ENCODE results near the gene LGALS9.
"Not testable (repeated sequence)": the region's sequence is repeated elsewhere in the genome, so short reads cannot be mapped to it uniquely, and the experiment has no call there.

LGALS9 gene

GRCh38 chr17:27657620-27658019 is 26.6 kb downstream of the LGALS9 start:
- TF ChIP-seq CTCF (IDR thresholded peaks at IDR 0.05; ENCODE audit: extremely low read depth, missing control alignments): no peak
- no peak for DNase-seq (ENCODE audit: low spot score)

DNA sequence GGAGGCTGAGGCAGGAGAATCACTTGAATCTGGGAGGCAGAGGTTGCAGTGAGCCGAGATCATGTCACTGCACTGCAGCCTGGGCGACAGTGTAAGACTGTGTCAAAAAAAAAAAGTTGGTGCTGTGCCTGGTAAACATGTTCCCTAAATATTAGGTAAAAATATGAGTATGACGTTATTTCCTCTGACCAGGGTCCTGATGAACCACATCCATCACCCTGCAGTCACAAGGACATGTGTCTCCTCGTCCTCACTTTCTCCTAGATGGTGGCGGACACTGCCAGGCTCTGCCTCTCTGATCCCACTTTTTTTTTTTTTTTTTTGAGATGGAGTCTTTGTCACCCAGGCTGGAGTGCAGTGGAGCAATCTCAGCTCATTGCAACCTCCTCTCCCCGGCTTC is 28.7 kb downstream of the LGALS9 start:
- TF ChIP-seq CTCF (IDR thresholded peaks at IDR 0.05; ENCODE audit: extremely low read depth, missing control alignments): no peak
- no peak for DNase-seq (ENCODE audit: low spot score)

DNA sequence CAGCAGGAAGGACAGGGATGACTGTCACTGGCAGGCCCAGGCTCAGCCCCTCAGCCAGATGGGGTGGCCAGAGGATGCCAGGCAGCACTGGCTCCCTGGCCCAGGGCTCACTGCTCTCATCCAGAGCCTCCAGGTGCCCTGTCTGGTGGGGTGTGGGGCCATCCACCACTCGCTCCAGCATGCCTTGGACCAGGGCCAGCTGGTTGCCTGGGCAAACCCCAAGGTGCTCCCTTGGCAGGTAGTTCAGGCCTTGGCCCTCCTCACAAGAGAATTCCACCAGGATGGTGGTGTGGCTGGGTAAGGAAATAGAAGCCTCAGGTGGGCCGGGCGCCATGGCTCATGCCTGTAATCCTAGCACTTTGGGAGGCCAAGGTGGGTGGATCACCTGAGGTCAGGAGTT is 29.4 kb downstream of the LGALS9 start:
- DNase-seq (ENCODE audit: low spot score): no peak
- no peak for TF ChIP-seq CTCF (IDR thresholded peaks at IDR 0.05; ENCODE audit: extremely low read depth, missing control alignments)

DNA sequence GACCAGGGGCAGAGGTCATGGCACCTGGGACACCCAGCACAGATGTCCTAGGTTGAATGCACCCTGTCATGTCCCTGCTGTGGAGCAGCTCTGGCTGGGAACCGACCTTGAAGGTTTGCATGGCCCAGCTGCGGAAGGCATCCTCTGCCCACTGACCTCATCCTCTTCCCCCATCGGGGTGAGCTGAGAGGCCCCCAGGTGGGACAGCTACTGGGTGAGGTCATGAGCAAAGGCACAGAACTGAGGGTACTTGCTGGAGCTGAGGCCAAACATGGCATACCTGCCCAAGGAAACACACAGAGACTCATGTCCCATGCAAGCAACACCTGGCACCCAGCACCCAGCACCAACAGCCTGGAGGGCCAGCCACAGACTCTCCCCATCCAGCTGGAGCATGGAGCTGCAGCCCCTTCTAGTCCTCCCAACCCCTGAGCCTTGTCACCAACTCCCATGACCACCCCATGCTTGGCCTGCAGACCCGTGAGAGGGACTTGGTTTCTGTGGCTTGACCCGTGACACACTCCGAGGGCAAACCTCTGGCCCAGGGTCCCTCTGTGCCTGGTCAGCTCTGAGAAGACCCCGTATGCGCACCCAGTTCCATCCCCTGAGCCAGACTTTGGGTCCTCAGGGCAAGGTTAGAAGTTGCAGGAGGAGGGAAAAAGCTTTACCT is 33.1 kb downstream of the LGALS9 start:
- no peak for DNase-seq (ENCODE audit: low spot score)
- TF ChIP-seq CTCF (IDR thresholded peaks at IDR 0.05; ENCODE audit: extremely low read depth, missing control alignments): no peak

DNA sequence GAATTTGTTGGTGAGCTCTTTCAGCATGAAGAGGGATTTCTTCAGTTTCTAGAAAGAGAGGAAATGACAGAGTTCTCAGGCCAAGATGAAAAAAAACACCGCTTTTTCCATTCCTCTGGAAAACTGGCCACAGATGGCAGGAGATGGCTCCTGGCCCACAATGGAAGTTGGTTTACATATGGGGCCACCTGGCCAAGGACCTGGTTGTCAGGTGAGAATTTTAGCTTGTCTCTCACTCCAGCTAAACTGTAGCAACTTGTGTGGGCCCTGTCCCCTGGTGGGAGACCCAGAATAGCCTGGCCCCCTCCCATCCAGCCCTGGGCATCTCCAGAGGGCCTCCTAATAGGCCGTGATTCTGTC is 33.6 kb downstream of the LGALS9 start:
- TF ChIP-seq CTCF (IDR thresholded peaks at IDR 0.05; ENCODE audit: extremely low read depth, missing control alignments): no peak
- no peak for DNase-seq (ENCODE audit: low spot score)

- TF ChIP-seq CTCF (IDR thresholded peaks at IDR 0.05; ENCODE audit: extremely low read depth, missing control alignments): no peak
- no peak for DNase-seq (ENCODE audit: low spot score)
Observed at GRCh38 chr17:27665549-27665948, 34.6 kb downstream of the LGALS9 start.

DNA sequence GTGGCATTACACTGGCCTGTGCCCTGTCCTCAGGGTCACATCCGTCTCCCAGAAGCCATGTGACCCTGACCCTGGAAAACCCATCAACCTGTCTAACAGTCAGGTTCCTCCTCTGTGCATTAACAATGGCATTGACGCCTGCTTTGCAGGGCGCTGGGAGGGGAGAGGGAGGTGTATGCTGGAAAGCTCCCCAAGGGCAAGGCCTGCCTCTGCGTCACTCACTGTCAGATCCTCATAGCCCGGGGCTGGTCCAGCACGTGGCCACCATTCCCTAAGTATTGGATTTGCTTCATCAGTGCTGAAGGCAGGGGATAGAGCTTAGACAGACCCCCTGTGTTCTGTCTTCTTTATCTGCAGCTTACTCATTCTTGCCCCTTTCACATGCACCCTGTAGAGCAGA is 35.3 kb downstream of the LGALS9 start:
- DNase-seq (ENCODE audit: low spot score): not testable (repeated sequence)

- TF ChIP-seq CTCF (IDR thresholded peaks at IDR 0.05; ENCODE audit: extremely low read depth, missing control alignments): no peak
- no peak for DNase-seq (ENCODE audit: low spot score)
Observed at GRCh38 chr17:27666831-27667560, 36.0 kb downstream of the LGALS9 start.

Data from GM20000 (cell line).